ENCODE data around the gene ZNF775.

ZNF775 gene

DNA sequence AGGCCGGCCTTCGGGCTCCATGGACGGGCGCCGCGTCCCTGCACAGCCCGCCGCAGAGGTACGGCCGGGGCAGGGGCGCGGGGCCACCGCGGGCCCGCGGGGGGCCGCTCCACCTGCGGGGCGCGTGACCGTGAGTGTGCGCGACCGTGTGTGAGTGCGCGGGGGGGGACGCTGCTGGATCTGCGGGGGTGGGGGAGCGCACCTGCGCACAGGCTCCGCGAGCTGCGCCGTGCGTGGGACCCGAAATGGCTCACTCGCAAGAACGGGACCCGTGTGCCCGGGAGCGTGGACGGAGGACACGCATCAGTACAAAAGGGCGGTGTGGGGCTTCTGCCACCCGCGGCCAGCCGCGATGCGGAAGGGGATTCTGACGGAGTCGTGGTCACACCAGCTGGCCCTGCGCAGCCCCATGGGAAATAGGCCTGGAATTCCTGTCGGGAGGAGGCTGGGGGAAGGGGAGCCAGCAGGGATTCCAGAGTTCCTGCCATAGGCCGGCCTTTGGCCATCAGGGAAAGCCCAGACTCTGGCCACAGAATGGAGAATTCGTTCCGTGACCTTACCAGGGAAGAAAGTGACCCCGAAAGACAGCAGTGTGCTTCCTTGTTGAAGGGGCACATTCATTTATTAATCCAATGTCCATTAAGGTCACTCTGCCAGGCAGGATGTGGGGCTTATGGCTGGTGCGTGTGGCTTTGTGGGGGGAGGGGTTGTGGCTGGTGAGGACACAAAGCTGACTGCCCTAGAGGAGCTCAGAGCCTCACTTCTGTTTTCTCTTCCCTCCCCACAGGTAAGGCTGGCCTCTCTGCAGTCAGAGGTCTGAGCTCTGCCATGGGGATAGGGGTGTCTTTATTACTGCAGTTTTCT is 10.0 kb upstream of the ZNF775 start:
- DNase-seq (ENCODE audit: low read depth): no peak

DNA sequence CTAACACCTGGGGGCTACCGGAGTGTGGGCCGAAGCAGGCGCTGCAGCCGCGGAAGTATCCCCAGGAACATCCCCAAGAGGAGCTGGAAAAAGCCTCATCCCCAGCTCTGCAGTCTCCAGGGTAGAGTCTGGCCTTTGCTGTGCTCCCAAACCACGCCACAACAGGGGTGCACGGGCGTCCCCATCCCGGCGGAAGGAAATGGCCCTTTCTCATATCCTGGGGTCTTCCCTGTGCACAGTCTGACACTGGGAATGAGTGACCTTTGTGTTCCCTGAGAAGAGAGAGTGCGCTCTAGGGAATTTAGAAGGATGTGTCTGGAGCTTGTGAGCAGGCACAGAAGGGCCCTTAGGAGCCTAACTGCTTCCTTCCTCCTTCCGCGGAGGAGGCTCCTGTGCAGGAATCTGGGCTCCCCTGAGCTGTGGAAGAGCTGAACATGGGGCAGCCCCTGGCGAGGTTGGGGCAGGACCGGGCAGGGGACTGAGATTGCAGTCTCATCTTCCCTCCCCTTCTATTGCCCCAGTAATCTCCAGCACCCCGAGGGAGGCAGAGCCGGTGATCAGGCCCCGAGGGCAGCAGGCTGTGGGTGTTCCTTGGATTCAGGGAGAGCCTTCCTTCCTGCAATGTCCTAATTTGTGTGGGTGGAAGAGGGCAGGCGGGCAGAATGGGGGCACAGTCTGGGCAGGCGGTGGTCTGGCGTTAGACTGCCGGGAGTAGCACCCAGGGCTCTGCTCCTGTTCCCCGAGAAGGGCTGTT is 9.2 kb upstream of the ZNF775 start:
- DNase-seq (ENCODE audit: low read depth): no peak

DNA sequence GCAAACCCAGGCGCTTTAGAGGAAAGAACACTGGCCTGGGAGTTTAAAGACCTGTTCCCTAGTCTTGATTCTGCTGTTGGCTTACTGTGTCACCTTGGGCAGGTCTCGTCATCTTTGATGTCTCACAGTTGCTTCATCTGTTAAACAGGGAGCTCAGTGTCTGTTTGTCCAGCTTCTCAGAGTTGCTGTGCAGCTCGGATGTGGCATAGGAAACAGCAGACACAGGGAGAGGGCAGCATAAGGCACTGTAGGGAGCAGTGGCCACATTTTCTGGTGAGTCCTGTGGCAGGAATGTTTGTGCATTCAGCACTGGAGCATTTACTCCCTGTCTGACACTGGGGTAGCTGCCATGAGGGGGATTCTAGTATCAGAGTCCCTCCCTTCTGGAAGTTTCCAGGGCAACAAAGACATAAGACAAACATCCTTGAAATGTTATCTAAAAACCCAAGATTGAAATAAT is 8.5 kb upstream of the ZNF775 start:
- no peak for DNase-seq (ENCODE audit: low read depth)

DNA sequence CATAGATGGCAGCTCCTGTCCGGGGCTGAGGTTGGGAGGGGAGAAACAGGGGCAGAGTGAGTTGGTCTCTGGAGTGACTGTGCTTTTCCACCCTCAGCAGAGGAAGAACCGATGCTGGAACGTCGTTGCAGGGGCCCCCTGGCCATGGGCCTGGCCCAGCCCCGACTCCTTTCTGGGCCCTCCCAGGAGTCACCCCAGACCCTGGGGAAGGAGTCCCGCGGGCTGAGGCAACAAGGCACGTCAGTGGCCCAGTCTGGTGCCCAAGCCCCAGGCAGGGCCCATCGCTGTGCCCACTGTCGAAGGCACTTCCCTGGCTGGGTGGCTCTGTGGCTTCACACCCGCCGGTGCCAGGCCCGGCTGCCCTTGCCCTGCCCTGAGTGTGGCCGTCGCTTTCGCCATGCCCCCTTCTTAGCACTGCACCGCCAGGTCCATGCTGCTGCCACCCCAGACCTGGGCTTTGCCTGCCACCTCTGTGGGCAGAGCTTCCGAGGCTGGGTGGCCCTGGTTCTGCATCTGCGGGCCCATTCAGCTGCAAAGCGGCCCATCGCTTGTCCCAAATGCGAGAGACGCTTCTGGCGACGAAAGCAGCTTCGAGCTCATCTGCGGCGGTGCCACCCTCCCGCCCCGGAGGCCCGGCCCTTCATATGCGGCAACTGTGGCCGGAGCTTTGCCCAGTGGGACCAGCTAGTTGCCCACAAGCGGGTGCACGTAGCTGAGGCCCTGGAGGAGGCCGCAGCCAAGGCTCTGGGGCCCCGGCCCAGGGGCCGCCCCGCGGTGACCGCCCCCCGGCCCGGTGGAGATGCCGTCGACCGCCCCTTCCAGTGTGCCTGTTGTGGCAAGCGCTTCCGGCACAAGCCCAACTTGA is 7.8 kb upstream of the ZNF775 start:
- no peak for DNase-seq (ENCODE audit: low read depth)

DNA sequence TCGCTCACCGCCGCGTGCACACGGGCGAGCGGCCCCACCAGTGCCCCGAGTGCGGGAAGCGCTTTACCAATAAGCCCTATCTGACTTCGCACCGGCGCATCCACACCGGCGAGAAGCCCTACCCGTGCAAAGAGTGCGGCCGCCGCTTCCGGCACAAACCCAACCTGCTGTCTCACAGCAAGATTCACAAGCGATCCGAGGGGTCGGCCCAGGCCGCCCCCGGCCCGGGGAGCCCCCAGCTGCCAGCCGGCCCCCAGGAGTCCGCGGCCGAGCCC is 7.2 kb upstream of the ZNF775 start:
- DNase-seq (ENCODE audit: low read depth): no peak

DNA sequence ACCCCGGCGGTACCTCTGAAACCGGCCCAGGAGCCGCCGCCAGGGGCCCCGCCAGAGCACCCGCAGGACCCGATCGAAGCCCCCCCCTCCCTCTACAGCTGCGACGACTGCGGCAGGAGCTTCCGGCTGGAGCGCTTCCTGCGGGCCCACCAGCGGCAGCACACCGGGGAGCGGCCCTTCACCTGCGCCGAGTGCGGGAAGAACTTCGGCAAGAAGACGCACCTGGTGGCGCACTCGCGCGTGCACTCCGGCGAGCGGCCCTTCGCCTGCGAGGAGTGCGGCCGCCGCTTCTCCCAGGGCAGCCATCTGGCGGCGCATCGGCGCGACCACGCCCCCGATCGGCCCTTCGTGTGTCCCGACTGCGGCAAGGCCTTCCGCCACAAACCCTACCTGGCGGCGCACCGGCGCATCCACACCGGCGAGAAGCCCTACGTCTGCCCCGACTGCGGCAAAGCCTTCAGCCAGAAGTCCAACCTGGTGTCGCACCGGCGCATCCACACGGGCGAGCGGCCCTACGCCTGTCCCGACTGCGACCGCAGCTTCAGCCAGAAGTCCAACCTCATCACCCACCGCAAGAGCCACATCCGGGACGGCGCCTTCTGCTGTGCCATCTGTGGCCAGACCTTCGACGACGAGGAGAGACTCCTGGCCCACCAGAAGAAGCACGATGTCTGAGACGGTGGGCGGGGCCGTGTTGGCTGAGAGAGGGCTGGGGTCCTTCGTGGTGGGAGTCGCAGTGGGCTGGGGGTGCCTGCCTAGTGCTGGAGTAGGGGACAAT is 6.7 kb upstream of the ZNF775 start:
- DNase-seq (ENCODE audit: low read depth): no peak

DNA sequence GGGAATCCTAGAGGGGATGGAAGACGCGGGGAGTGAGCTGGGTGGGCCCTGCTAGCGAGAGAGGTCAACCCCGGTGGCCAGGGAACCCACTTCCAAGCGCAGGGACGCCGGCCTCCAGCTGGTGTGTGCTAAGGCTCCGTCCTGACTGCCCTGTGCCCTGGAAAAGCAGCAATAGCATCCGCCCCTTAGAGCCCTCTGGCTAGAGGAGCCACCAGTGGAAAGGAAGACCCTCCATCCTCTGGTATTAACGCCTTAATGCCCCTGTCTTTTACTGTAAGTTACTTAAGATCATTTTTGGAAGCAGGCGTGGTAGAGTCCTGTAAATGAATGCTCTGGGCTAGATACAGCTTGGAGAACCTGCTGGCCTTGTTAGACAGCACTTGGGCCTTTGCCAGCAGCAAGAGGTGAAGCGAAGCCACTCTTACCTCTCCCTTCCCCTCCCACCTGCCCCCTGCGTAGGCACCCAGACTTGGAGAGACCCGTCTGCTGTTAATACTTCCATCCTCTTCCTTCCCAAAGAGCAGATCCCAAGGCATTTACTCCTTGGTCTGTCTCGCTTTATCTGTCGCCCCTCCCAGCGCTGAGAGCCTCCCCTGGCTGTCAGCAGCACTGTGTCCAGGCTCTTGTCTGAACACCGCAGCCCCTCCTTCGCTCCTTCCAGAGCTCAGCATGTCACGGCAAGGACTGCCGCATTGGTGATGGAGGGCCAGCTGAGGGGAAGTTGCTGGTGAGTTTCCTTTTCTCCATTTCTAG is 5.9 kb upstream of the ZNF775 start:
- DNase-seq (ENCODE audit: low read depth): no peak

DNA sequence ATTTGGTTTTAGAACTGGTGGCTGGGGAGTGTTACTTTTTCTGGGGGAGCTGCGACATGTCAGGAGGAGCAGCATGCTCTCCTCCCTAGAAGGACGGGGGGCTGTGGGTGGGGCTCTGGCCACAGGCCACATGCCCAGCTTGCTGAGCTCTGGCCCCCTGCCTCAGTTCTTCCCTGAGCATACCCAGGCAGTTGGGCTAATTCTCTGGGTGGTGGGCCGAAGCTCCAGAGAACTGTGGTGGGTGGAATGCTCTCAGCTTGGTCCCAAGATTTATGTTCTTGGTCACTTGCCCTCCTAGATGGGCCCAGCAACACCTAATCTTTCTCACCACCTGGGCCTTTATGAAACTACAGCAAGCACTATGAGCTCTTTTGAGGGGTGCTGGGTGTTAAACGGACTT is 5.1 kb upstream of the ZNF775 start:
- no peak for DNase-seq (ENCODE audit: low read depth)

DNA sequence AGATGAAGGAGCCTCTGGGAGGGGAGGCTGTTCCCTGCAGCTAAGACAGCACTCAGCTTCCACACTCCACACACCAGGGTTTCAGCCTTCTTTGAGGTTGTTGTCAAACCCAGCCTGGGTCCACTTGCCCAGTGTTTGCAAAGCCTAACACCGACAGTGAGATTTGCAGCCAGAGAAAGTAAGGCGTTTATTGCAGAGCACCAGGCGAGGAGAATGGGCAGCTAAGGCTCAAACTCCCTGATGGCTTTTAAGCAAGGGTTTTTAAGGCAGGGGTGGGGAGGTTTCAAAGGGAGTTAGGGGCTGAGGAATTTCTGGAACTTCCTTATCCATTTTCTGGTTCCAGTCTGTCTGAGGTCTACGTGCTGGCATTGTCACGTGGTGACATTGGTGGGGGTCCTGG is 4.7 kb upstream of the ZNF775 start:
- DNase-seq (ENCODE audit: low read depth): no peak

DNA sequence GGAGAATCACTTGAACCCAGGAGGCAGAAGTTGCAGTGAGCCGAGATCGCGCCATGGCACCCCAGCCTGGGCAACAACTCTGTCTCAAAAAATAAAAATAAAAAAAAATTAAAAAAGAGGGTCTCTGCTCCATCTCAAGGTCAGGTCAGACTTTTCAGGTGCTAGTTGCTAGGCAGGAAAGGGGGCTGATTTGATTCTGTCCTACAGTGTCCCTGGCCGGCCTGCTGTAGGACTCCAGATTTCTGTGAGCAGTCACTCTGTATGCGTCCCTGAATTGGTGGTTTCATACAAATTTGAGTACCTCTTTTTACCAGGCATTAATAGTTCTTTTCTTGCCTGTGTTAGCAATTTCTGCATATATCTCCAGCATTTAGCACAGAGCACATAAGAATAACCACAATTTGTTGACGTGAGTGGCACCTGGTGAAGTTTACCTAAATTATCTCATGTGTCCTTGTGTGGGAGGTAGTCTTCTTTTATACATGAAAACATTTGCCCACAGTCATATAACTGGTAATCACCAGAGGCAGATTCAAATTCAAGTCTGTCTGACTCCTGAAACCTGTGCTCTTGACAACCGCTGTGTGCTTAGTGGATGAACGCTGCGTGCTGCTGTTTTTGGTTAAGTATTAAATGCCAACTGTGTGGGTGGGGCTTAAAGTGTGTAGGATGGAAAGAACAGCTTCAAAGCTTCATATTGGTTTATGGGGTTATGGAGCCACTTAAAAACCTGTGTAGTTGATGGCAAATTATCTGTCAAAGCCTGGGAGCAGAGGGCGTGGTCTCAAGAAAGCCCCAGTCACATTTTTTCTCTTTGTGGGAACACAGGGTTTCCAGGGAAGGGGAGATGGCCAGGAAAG is 3.2 kb upstream of the ZNF775 start:
- no peak for DNase-seq (ENCODE audit: low read depth)

DNA sequence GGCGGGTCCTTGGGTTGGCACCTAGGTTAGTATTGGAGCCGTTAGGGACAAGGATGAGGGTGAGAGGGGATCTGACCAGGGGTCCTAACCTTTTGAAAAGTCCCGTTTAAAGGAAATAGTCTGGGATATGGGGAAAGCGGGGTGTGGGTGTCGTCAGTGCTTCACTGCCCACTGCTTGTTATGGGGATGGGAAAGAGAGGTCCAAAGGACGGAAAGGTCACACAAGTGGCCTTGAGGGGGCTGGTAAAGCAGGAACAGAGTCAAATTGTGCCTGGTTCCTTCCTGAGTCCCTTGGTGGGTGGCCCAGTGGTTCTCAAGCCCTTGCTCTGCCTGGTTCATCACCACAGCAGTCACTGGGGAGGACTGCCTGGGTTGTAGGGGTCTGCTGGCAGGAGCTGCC is 2.6 kb upstream of the ZNF775 start:
- no peak for DNase-seq (ENCODE audit: low read depth)

DNA sequence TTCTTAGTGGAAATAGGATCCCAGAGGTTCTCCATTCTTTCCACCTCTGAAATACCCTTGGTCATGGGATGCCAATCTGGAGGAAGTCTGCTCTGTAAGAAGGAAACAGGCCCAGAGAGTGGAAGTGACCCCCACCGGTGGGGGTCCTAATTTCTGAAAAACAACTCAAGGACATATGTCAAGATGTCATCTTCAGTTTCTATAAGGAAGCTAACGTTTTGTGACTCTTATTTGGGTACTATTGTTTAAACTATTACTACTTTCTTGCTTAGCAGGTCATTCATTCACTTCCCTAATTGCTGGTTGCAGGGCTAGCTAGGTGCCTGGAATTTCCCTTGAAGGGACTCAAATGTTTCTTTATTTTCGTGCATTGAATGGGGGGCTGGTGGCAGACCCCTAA is 1.9 kb upstream of the ZNF775 start:
- no peak for DNase-seq (ENCODE audit: low read depth)

DNA sequence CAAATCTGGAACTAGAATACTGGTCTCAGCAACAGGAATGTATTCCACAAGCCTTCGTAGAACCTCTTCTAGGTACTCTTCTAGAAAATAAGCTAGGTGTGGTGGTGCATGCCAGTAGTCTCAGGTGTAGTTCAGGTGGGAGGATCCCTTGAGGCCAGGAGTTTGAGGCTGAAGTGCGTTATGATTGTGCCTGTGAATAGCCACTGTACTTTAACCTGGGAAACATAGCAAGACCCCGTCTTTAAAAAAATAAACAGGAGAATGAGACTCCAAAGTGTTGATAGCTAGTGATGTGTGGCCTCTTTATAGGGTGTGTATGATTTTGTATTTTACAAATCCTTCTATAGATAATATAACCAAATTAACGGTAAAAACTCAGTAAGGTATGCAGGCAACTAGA is 1.5 kb upstream of the ZNF775 start:
- DNase-seq (ENCODE audit: low read depth): no peak

DNA sequence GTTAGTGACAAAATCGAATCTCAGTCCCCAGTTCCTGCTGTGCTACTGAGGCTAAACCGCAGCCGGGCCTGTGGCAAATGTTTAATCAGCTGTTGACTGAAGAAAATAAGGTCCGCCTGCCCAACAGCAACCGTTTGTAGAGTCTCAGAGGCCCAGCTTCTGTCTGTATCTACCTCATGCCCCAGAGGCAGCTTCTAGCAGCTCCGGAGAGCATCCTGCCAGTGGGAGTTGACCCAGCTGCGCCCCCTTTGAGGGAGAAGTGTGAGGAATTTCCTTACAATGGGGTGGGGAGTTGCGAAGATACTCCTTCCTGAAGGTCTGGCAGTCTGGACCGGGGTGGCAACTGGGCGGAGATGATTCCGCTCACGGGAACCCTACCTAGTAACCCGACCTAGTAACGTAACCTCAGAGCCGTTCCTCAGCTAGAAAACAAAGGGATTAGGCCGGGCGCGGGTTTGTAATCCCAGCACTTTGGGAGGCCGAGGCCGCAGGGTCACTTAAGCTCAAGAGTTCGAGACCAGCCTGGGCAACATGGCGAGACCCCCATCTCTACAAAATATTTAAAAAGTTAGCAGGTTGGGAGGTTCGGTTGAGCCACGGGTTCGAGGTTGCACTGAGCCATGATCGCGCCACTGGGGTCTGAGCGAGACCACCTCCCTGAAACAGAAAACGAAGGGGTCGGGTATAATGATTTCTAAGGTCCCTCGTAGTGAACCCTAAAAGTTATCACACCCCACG is 846 bp upstream of the ZNF775 start:
- DNase-seq (ENCODE audit: low read depth): no peak

DNA sequence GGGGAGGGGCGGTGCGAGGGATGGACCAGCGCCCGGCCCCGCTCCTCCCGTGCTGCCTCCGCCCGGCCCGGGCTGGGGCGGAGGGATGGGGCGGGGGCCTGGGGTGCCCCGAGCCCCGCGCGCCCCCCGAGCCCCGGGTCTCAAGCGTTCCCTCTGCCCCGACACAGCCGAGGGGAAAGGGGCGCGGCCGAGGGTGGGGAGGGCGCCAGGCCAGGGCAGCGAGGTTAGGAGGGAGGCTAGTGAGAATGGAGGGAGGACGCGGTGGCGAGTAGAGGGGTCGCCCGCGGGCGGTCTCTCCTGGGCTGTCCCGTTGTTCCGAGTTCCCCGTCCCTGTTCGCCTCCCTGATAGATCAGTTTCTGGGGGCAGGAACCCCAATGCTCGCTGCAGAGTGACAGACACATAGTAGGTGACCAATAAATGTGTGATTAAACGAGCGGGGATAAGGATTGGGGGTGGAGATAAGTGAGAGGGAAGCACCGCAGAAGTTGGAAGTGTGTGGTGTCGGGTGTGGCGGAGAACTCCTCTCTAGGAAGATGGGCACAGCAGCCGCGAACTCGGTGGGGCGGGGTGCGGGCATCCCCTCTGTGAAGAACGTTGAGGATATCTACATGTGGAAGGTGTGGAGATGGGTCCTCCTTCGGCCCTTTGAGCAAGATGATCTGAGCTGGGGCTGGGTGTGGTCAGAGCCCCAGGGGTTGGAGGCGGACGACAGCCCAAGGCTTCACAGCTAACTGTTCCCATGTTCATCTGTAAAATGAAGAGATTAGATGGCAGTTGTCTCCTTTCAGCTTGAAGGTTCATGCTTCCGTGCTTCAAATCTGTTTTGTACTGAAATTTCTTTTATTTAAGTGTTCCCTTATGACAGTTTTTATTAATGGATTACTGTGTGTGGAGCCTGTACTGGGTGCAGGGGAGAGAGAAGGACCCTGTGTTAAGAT is 580 bp downstream of the ZNF775 start:
- no peak for DNase-seq (ENCODE audit: low read depth)

DNA sequence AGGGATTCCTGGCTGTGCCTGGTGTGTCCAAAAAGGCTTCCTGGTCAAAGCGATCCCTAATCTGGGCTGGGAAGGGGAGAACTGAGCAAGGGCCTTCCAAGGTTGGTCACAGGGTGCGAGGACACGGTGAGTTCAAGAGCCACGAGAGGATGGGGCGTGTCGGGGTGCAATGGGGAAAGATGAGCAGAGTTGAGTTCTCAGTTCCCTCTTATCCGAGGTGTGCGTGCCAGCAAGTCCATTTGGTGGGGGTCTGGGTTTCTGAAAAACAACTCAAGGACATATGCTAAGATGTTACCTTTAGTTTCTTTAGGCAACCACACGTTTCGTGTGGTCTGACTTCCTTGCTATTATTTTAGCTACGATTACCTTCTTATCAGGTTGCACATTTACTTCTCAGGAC is 1.3 kb downstream of the ZNF775 start:
- no peak for DNase-seq (ENCODE audit: low read depth)

DNA sequence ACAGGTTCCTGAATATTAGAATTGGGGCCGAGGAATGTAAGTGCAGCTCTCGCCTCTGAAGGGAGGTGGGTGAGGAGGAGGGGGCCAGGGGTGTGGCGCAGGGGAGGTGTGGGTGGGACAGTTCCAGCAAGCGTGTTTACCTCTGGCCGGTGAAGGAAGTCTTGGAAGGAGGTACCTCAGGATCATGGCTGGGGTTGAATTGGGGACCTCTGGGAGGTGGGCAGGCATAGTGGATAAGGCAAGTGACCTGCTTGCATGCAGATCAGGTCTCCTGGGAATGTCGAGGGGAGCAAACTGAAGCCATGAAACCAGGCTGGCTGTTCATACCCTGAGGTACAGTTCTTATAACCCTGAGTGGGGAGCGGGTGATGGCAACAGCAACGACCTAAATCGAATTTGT is 2.0 kb downstream of the ZNF775 start:
- DNase-seq (ENCODE audit: low read depth): no peak

DNA sequence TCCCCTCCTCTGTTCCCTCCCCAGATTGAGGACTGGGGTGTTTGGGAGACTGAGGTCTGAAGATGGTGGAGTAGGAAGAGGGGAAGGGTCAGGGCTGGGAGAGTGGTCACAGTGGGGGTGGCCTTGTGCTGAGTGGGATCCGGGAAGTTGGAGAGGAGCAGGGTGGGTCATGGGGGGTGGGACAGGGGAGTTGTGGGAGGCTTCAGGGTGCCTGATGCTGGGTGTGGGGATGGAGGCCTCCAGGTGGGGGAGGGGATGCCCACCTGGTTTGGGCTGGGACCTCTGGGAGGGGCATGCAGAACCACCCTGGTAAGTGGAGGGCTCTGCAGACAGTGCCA is 2.6 kb downstream of the ZNF775 start:
- DNase-seq (ENCODE audit: low read depth): no peak
